ENCODE results near the gene AMIGO1. TPM values are rescaled to one million over a fixed set of nuclear protein-coding genes. Genes with fewer than 3 reads are reported as not detected.

Gene AMIGO1
- total and polyA plus RNA-seq, 2 of the 8 experiments (the other 6 are each of a cell fraction or from before 2014, with no cell fraction given): 1.5 to 2.7 TPM

DNA sequence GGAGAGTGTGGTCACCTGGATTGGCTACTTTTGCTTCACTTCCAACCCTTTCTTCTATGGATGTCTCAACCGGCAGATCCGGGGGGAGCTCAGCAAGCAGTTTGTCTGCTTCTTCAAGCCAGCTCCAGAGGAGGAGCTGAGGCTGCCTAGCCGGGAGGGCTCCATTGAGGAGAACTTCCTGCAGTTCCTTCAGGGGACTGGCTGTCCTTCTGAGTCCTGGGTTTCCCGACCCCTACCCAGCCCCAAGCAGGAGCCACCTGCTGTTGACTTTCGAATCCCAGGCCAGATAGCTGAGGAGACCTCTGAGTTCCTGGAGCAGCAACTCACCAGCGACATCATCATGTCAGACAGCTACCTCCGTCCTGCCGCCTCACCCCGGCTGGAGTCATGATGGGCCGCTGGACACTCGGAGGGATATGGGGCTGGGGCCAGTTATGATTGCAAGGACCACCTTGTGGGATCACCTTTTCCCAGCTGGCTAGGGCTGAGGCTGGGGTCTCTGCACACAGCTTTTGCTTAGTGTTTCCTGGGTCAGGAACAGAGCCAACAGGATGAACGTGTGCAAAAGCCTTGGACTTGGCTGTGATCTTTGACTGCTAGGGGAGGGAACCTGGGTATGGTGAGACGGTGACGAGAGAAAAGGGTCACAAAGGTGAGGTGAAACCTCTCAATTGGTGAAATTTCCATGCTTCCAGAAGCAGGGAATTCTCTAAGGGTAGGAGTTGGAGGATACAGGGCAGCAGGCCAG, 34.6 kb upstream of the AMIGO1 start:
- Histone ChIP-seq H3K27ac (ENCODE audit: low read depth, low read length) (no peak overlapping the region), H3K9me3 (ENCODE audit: insufficient read depth in 2 of 2, low read depth in 1 of 2, low read length in 1 of 2) (no peaks in the 10 kb centered on the region), H2AFZ (ENCODE audit: low read length) (no peak overlapping the region), H3K36me3 (ENCODE audit: control insufficient read depth in 2 of 4, insufficient read depth in 4 of 4, low read length in 3 of 4) (no peaks in the 10 kb centered on the region), H3K9ac (replicated peaks in 1 of 4; ENCODE audit: extremely low read depth in 1 of 4, low read depth in 3 of 4, low read length in 3 of 4) (no peak overlapping the region), H3K14ac (ENCODE audit: insufficient read length) (no peak overlapping the region), H3K56ac (replicated peaks; ENCODE audit: insufficient read length, low read depth, low read length) (no peak overlapping the region), H2BK120ac (replicated peaks; ENCODE audit: low read depth, low read length) (no peak overlapping the region), H3K4me1 (replicated peaks in 1 of 4; ENCODE audit: control insufficient read depth in 3 of 4, insufficient read depth in 4 of 4, low read length in 3 of 4) (peaks cover 0 to 10% (median 2%) of the 10 kb centered on the region in 4 experiments; a peak in 6 of 7 replicates), H2BK12ac (ENCODE audit: low read depth, low read length) (no peak overlapping the region), H3K79me2 (ENCODE audit: control insufficient read depth in 1 of 2, insufficient read depth in 2 of 2, low read length in 2 of 2) (peaks cover 0 to 10% of the 10 kb centered on the region in 2 experiments; a peak in 3 of 4 replicates), H3K79me1 (ENCODE audit: low read depth, low read length) (no peaks in the 10 kb centered on the region), H2BK15ac (ENCODE audit: low read length) (no peak overlapping the region), H2BK5ac (ENCODE audit: low read depth, low read length) (no peak overlapping the region), H2BK20ac (ENCODE audit: low read length) (no peak overlapping the region), H3K18ac (ENCODE audit: extremely low read depth, low read length) (no peak overlapping the region), H3K4me3 (ENCODE audit: extremely low read depth in 1 of 4, insufficient read depth in 2 of 4, low read depth in 3 of 4, low read length in 4 of 4) (no peak overlapping the region), H3K27me3 (replicated peaks in 1 of 4; ENCODE audit: control insufficient read depth in 3 of 4, extremely low read depth in 1 of 4, insufficient read depth in 3 of 4, low read length in 3 of 4) (peaks cover 0 to 2% (median 0%) of the 10 kb centered on the region in 4 experiments; a peak in 1 of 7 replicates), H2AK5ac (ENCODE audit: low read depth, low read length) (no peak overlapping the region), H4K8ac (ENCODE audit: extremely low read depth, insufficient read depth, low read length) (0 out of 2 replicates have a peak overlapping the region, but pooled peaks have one; percentile 1), H3K23me2 (ENCODE audit: low read depth, low read length) (peaks cover 7% of the 10 kb centered on the region), H3K4me2 (ENCODE audit: insufficient read depth in 1 of 2, low read depth in 2 of 2, low read length in 2 of 2) (no peak overlapping the region), H4K5ac (ENCODE audit: insufficient read length, low read depth, low read length) (no peak overlapping the region), H4K20me1 (replicated peaks in 1 of 2; ENCODE audit: control insufficient read depth in 1 of 2, insufficient read depth in 2 of 2, low read length in 2 of 2) (peaks cover 2 to 3% of the 10 kb centered on the region in 2 experiments), H4K91ac (replicated peaks; ENCODE audit: insufficient read length, low read length) (no peak overlapping the region), H3K23ac (ENCODE audit: insufficient read length) (no peak overlapping the region), H3K4ac (replicated peaks; ENCODE audit: insufficient read length, low read depth, low read length) (no peak overlapping the region)
- ChIA-PET CTCF (ENCODE audit: partially characterized antibody) (interaction anchor here (0.9 to 26.3 kb wide), 12 partner anchors 10 to 483 kb away, joined by 3 to 1755 read pairs (median 20); partner anchors contain the start of genes AMIGO1, ATXN7L2 and CYB561D1), POLR2A (ENCODE audit: partially characterized antibody) (interaction anchor here (1.3 kb wide), 1 partner anchor 12 kb away, joined by 4 read pairs; no protein-coding TSS in a partner anchor)
- 85% methylated on average over 14 of the region's 14 CpGs; no CpG with 5 or more reads in 1 of the 2 experiments for WGBS, 2 experiments (ENCODE audit: extremely low coverage in 1 of 2, insufficient coverage in 1 of 2, insufficient read length in 1 of 2, insufficient replicate concordance in 2 of 2, low coverage in 1 of 2, low lambda C conversion rate in 2 of 2, missing lambda C conversion rate in 1 of 2)
- TF ChIP-seq TAF7 (optimal IDR thresholded peaks at IDR 0.05; ENCODE audit: borderline replicate concordance, low read depth, low read length): no peak
- TF ChIP-seq GTF2F1 (IDR thresholded peaks at IDR 0.05; ENCODE audit: borderline replicate concordance, low read depth, low read length): no peak
- TF ChIP-seq SIX5 (IDR thresholded peaks at IDR 0.05; ENCODE audit: low read depth, low read length): no peak
- no peak for TF ChIP-seq TBP (IDR thresholded peaks at IDR 0.05; ENCODE audit: low read depth, low read length)
- TF ChIP-seq NRF1 (IDR thresholded peaks at IDR 0.05; ENCODE audit: low read depth, low read length): no peak
- no peak for TF ChIP-seq RXRA (IDR thresholded peaks at IDR 0.05; ENCODE audit: insufficient read depth, low read depth, low read length)
- TF ChIP-seq KDM4A (IDR thresholded peaks at IDR 0.05; ENCODE audit: low read depth, low read length, severe bottlenecking): no peak
- TF ChIP-seq TAF1 (IDR thresholded peaks at IDR 0.05; ENCODE audit: low read depth, low read length): no peak
- TF ChIP-seq EGR1 (IDR thresholded peaks at IDR 0.05; ENCODE audit: borderline replicate concordance, low read depth, low read length): no peak
- TF ChIP-seq GABPA (IDR thresholded peaks at IDR 0.05; ENCODE audit: borderline replicate concordance, insufficient read depth, low read length): no peak
- TF ChIP-seq SUZ12 (IDR thresholded peaks at IDR 0.05; ENCODE audit: low read length): no peak
- no peak for TF ChIP-seq CBX8 (IDR thresholded peaks at IDR 0.05; ENCODE audit: borderline replicate concordance, low read depth, low read length)
- DNase-seq (ENCODE audit: low read depth in 1 of 2, low spot score in 2 of 2): peak in 1 of 2 experiments; percentile 35
- no peak for FAIRE-seq
